Thymus (tissue), 11 donors: ENCODE data around the gene SKI. TPM values are rescaled to one million over a fixed set of nuclear protein-coding genes. Genes with fewer than 3 reads are reported as not detected.

Source experiments
- DNase-seq, 9 donors: peaks; one replicate each; pipeline ENCODE4 v3.0.0-alpha.2; 2013; ENCODE audit warnings: low spot score in 9 of 9, low read depth in 6 of 9, missing footprints in 1 of 9
- H3K27ac ChIP-seq, 2 donors: one replicate each; pipeline ENCODE4 v1.5.1; 2013; ENCODE audit warnings: control low read depth in 1 of 2, low read depth in 1 of 2, low read length in 1 of 2, mild to moderate bottlenecking in 1 of 2, moderate library complexity in 1 of 2
- H3K27me3 ChIP-seq, 2 donors: one replicate each; pipeline ENCODE4 v1.5.1; 2013; ENCODE audit warnings: low read length in 1 of 2; ENCODE audit not compliant: control insufficient read depth in 2 of 2, insufficient read depth in 1 of 2
- H3K36me3 ChIP-seq, 2 donors: one replicate each; pipeline ENCODE4 v1.5.1; 2013; ENCODE audit warnings: low read length in 1 of 2, mild to moderate bottlenecking in 1 of 2, moderate library complexity in 1 of 2; ENCODE audit not compliant: control insufficient read depth in 2 of 2, insufficient read depth in 2 of 2
- H3K4me1 ChIP-seq, 2 donors: one replicate each; pipeline ENCODE4 v1.5.1; 2013; ENCODE audit warnings: low read length in 2 of 2; ENCODE audit not compliant: control insufficient read depth in 2 of 2, insufficient read depth in 2 of 2
- H3K4me3 ChIP-seq, 2 donors: one replicate each; pipeline ENCODE4 v1.5.1; 2013; ENCODE audit warnings: low read length in 2 of 2, control low read depth in 1 of 2, mild to moderate bottlenecking in 1 of 2
- H3K9me3 ChIP-seq, 2 donors: one replicate each; pipeline ENCODE4 v1.5.1; 2013; ENCODE audit warnings: low read length in 1 of 2, mild to moderate bottlenecking in 1 of 2; ENCODE audit not compliant: control insufficient read depth in 2 of 2, insufficient read depth in 1 of 2
- WGBS: extraction: QIAGEN DNeasy Blood & Tissue Kit; methylation state at CpG from one replicate; pipeline ENCODE4 v1.1.7; 2013; 5-methylcytosine and 5-hydroxymethylcytosine counted together
- polyA plus RNA-seq: library from polyadenylated mRNA; stranded (reverse); fragments of 200-250 nt; gene quantifications from one replicate; pipeline ENCODE4 v1.2.3, GENCODE V29; 2013
- total RNA-seq: library from RNA; stranded (reverse); fragments of 120-200 nt; gene quantifications from one replicate; pipeline ENCODE4 v1.2.4, GENCODE V29; 2013
- donor health status: healthy.

Gene SKI
- total and polyA plus RNA-seq, 2 donors = 5.3 to 16.4 TPM

GRCh38 chr1:2251786-2252185 is 23.7 kb downstream of the SKI start:
- 60% methylated on average over 17 of the region's 17 CpGs for WGBS
- Histone ChIP-seq H3K4me3 (no peak overlapping the region), H3K27me3 (no peaks in the 10 kb centered on the region), H3K4me1 (peaks cover 13 to 74% of the 10 kb centered on the region in 2 donors), H3K9me3 (peaks cover 11 to 28% of the 10 kb centered on the region in 2 donors), H3K27ac (peak overlapping the region; percentile 47 to 56), H3K36me3 (peaks cover 5 to 10% of the 10 kb centered on the region in 2 donors)
- peak in 2 of 9 donors; percentile 51 to 69 for DNase-seq

- peak overlapping the region; percentile 47 to 56 for H3K27ac ChIP-seq
- peaks cover 11 to 32% of the 10 kb centered on the region in 2 donors for H3K9me3 ChIP-seq
- H3K27me3 ChIP-seq = no peaks in the 10 kb centered on the region
- peaks cover 4 to 10% of the 10 kb centered on the region in 2 donors for H3K36me3 ChIP-seq
- H3K4me1 ChIP-seq = peaks cover 13 to 73% of the 10 kb centered on the region in 2 donors
- no peak for DNase-seq
- 95% methylated on average over 17 of the region's 17 CpGs for WGBS
- no peak overlapping the region for H3K4me3 ChIP-seq
Measured at GRCh38 chr1:2252423-2252822, 24.3 kb downstream of the SKI start.

GRCh38 chr1:2253036-2253796 is 25.1 kb downstream of the SKI start:
- 95% methylated on average over 20 of the region's 20 CpGs for WGBS
- Histone ChIP-seq H3K4me3 (no peak overlapping the region), H3K27ac (no peak overlapping the region), H3K9me3 (peaks cover 11 to 32% of the 10 kb centered on the region in 2 donors), H3K27me3 (no peaks in the 10 kb centered on the region), H3K4me1 (peaks cover 13 to 70% of the 10 kb centered on the region in 2 donors), H3K36me3 (peaks cover 3 to 10% of the 10 kb centered on the region in 2 donors)
- no peak for DNase-seq

- no peak overlapping the region for H3K4me3 ChIP-seq
- H3K27me3 ChIP-seq = no peaks in the 10 kb centered on the region
- 98% methylated on average over 23 of the region's 23 CpGs for WGBS
- peaks cover 11 to 32% of the 10 kb centered on the region in 2 donors for H3K9me3 ChIP-seq
- H3K4me1 ChIP-seq = peaks cover 13 to 70% of the 10 kb centered on the region in 2 donors
- peaks cover 3 to 10% of the 10 kb centered on the region in 2 donors for H3K36me3 ChIP-seq
- no peak for DNase-seq
- no peak overlapping the region for H3K27ac ChIP-seq
Measured at GRCh38 chr1:2253797-2254480, 25.8 kb downstream of the SKI start.

GRCh38 chr1:2255047-2255419 is 26.9 kb downstream of the SKI start:
- WGBS = 98% methylated on average over 6 of the region's 6 CpGs
- Histone ChIP-seq H3K4me3 (no peak overlapping the region), H3K9me3 (peaks cover 11 to 32% of the 10 kb centered on the region in 2 donors), H3K36me3 (peaks cover 3 to 10% of the 10 kb centered on the region in 2 donors), H3K27me3 (no peaks in the 10 kb centered on the region), H3K4me1 (peaks cover 13 to 75% of the 10 kb centered on the region in 2 donors), H3K27ac (peak overlapping the region; percentile 87 to 92)
- no peak for DNase-seq

GRCh38 chr1:2255420-2256369 is 27.6 kb downstream of the SKI start:
- peaks cover 3 to 10% of the 10 kb centered on the region in 2 donors for H3K36me3 ChIP-seq
- peaks cover 13 to 72% of the 10 kb centered on the region in 2 donors for H3K4me1 ChIP-seq
- DNase-seq = peak in 8 of 9 donors; percentile 57 to 89 (median 73)
- H3K27me3 ChIP-seq = no peaks in the 10 kb centered on the region
- peaks cover 11 to 32% of the 10 kb centered on the region in 2 donors for H3K9me3 ChIP-seq
- no peak overlapping the region for H3K4me3 ChIP-seq
- WGBS = 23% methylated on average over 5 of the region's 5 CpGs
- H3K27ac ChIP-seq = peak overlapping the region; percentile 87 to 92

GRCh38 chr1:2256435-2257244 is 28.5 kb downstream of the SKI start:
- DNase-seq = no peak
- no peak overlapping the region for H3K4me3 ChIP-seq
- H3K27ac ChIP-seq = peak overlapping the region; percentile 87 to 92
- peaks cover 3 to 10% of the 10 kb centered on the region in 2 donors for H3K36me3 ChIP-seq
- H3K4me1 ChIP-seq = peaks cover 6 to 64% of the 10 kb centered on the region in 2 donors
- 93% methylated on average over 22 of the region's 22 CpGs for WGBS
- no peaks in the 10 kb centered on the region for H3K27me3 ChIP-seq
- H3K9me3 ChIP-seq = peaks cover 11 to 32% of the 10 kb centered on the region in 2 donors

GRCh38 chr1:2257245-2257627 is 29.1 kb downstream of the SKI start:
- peak overlapping the region in 1 of 2 donors; percentile 51 for H3K27ac ChIP-seq
- no peaks in the 10 kb centered on the region for H3K27me3 ChIP-seq
- H3K4me3 ChIP-seq = no peak overlapping the region
- H3K36me3 ChIP-seq = peaks cover 3 to 10% of the 10 kb centered on the region in 2 donors
- H3K4me1 ChIP-seq = peaks cover under 1 to 58% of the 10 kb centered on the region in 2 donors
- peaks cover 11 to 32% of the 10 kb centered on the region in 2 donors for H3K9me3 ChIP-seq
- no peak for DNase-seq
- WGBS = 91% methylated on average over 20 of the region's 20 CpGs
